NCI-H526 treated with DMSO at 0.1 percent for 48 hours (cell line): ENCODE data around the gene SRGN.

ENCODE experiments used
- DNase-seq: peaks from one replicate; lab custom pipeline; 2025; lab: John Stamatoyannopoulos, UW

Gene SRGN

DNA sequence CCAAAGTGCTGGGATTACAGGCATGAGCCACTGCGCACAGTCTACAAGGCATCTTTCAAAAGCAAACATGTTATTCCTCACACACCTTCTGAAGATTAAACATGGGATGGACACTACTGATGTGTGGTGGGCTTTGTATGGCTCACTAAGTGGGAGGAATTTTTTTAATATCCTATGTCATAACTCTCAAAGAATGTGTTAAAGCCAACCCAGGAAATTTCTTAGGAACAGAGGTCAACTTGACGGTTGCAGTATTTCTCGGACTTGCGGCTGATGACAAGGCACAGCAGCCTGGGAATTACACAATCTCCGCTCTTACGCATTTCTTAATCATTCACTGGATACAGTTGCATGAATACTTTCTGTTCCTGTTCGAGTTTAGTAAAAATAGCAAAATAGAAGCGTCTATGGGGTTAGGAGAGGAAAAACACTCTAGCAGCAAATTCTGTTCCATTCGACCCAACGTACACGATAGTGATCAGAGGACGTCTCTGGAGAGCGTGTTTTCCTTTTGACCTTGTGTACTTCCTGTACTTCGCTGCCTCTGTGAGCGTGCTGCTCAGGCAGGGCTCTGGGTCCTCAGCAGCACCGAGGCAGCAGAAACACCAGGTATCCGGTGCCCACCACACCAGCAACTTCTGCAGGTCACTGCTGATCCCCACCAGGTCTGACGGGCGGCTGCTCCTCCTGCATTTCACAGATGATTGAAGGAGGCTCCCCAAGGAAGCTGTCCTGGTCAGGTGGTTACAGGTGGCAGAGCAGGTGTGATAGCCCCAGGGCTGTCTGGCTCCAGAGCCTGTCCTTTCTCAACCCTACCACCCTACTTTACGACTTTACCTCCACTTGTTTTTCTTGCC, 26.4 kb upstream of the SRGN start:
- DNase-seq: no peak

DNA sequence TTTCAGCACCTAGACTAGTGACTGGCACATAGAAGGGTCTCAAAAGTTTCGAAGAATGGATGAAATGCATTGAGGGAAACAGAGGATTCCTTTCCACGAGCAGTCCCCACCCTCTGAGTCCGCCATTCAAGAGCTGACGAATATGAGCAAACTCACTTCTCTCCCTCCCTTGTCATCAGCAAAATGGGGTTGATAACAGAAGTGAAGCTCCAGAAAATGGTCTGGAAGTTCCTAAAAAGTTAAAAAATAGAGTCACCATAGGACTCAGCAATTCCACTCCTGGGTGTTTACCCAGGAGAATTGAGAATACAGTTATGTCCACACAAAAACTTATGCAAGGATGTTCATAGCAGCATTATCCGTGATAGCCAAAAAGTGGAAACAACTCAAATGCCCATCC, 25.0 kb upstream of the SRGN start:
- no peak for DNase-seq

DNA sequence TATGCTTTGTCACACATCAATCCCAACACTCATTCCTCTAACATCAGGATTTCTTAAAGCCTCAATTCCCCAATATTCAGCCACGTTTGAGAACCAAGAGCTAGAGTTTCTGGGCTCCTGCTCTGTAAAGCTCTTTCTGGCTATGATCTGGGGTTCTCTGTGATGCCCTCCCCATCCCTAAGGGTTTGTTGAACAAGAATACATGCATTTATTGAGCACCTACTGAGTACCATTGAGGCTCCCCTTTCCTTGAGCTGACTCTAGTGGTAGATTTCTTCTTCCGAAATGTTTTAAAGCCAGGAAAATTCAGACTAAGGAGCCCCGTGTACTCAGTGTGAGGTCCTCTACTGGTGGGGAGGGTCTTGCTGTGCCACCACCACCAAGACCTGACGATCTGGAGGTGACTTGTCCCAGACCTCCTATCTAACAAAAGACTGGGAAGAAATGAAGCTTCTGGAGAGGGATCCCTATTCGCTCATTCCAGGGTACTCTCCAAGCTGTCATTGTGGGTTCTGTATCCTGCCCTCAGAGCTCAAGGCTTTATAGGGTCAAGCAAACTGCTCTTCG, 23.1 kb upstream of the SRGN start:
- DNase-seq: no peak

DNA sequence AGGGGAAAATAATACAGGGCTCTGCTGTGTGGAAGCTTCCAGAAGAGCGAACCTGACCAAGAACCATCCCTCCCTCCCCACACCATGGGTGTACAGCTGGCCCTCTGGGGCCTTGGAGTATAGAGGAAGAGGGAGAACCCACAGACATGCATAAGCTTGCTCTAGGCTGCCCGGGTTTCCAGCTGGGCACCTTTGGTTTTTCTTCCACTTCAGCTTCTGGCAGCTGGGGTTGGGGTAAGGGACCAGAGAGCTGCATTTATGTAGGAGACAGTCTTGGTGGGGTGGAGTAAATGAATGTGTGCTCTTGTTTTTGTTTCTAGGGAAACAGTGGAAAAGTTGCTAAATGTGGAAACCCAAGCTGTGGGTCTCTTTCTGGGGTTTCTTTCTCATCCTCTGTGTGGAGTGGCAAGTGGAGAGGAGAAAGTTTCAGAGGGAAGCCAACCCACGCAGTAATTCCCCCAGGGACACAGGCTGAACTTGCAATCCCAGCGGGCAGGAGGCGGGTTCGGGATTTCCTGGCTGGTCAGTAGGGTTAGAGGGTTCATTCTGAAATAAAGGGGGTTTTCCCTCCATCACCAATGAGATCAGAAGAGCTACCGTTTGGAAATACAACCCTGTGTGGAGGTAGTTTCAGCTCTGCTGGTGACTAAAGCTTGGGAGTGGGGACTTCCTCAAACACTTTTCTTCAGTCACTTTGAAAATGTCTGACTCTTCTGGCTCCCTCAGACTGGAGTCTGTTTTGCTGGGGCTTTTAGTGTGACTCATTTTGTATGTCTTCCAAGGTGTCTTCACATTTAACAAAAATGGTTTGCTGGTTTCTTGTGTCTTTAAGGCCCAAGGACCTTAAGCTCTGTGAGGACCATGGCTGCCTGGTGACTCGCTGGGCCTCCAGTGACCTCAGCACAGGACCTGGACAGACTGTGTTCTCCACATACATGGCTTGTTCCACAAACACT, 22.2 kb upstream of the SRGN start:
- DNase-seq: no peak

DNA sequence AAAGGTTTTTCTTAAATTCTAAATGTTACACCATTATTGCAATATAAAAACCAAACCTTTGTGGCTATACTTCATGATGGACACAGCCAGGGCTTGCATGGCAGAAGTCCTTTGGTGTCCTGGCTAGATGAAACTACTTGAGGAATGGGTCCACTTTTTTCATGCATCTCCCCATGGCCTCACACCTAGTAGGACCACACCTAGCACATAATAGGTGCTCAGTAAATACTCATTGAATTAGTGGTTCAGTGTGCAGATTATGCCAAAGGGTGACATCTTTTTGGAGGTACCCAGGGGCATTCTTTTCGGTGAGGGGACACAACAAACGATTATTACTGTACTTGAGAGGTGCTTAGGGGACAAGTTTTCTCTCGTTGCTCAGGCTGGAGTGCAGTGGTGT, 20.7 kb upstream of the SRGN start:
- DNase-seq: no peak

DNA sequence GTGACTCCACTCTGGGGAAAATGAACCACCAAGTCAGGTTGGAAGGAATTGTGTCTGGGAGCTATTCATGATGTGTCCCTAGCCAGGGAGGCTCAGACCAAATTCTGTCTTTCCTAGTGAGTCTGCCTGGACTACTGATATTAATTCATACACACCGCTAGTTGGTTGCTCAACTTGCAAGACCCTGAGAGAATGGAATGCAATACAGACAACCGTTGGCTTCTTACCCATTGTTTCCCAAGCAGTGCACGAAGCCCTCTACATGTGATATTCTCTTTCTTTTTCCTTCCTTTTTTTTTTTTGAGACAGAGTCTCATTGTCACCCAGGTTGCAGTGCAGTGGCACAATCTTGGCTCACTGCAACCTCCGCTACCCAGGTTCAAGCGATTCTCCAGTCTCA, 19.4 kb upstream of the SRGN start:
- no peak for DNase-seq

DNA sequence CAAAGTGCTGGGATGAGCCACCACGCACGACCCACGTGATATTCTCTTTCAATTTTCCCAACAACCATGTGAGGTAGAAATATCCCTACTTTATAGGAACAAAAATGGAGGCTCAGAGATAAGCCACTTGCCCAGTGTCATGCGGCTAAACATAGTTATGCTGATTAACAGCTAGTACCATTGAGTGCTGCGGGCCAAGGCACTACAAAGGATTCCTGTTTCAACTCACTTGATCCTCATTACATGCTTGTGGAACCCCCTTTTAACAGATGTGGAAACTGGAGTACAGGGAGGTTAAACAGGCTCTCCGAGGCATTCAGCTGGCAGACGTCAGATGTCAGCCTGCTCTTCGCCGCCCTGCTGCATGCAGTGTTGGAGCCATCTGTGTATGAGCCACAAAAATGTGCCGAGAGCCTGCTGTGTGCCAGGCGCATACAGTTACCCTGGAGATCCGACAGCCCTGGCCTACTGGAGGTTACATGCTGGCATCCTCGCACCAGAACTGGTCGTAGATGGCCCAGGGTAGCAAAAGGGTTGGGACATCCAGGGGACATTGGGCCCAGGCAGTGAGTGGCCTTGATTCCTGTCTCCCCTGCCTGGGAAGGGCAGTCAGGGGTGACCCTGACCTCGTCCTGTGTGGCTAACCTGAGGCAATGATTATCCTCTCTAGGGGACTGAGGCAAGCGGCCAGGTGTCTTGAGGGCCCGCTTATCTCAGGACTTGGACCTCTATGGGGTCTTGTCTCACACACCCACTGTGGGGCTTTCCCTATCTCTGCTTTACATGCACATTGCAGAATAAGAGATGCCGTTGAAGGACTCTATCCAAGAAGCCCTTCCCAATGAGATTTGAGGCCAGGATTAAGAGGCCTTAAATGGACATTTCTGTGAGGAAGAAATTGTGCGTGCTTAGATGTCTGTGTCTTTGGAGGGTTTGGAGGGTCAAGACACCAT, 18.5 kb upstream of the SRGN start:
- DNase-seq: no peak

DNA sequence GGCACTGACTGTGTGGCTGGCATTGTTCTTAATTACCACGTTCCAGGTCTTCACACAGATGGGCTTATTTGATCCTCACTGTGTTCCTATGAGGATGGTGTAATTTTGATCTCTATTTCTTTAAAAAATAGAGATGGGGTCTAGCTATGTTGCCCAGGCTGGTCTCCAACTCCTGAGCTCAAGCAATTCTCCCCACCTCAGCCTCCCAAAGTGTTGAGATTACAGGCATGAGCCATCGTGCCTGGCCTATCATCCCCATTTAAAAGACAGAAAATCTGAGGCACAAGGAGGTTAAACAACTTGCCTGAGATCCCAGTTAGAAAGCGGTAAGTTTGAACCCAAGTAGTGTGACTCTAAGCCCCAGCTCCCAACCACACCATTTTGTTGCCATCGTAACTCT, 17.0 kb upstream of the SRGN start:
- DNase-seq: no peak

DNA sequence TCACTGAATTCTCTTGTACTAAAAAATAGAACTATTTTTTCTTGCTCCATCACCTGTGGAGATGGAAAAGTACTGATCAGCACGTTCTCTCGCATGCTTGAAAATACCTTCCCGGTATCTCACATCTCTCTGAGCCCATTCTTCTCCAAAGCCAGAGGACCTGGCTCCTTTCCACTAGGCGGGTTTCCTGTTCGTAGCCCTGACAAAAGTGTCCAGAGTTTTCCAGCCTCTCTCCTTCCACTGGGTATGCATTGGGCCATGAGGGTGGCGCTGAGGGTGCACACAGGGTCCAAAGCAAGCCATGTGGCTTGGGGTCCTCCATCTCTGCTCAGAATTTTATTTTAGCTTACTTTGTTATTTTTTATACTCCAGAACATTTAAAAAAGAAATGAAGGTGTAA, 16.3 kb upstream of the SRGN start:
- DNase-seq: no peak

DNA sequence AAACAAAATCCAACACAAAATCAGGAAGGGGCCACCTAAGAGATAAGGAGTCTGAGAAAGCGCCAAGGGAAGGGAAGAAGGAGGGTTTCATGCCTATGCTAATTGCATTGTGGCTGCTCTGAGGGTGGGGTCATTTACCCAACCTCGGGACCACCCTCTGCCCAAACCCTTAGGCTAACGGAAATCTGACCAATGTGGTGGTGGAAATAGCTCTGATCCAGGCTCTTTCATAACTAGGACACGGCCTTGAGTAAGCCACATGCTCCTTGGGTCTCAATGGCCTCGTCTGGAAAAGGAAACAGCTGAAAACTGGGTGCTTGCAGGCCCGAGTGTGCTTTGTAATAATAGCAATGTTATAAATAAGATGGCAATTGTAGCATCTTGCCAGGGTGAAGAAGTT, 14.9 kb upstream of the SRGN start:
- DNase-seq: no peak

DNA sequence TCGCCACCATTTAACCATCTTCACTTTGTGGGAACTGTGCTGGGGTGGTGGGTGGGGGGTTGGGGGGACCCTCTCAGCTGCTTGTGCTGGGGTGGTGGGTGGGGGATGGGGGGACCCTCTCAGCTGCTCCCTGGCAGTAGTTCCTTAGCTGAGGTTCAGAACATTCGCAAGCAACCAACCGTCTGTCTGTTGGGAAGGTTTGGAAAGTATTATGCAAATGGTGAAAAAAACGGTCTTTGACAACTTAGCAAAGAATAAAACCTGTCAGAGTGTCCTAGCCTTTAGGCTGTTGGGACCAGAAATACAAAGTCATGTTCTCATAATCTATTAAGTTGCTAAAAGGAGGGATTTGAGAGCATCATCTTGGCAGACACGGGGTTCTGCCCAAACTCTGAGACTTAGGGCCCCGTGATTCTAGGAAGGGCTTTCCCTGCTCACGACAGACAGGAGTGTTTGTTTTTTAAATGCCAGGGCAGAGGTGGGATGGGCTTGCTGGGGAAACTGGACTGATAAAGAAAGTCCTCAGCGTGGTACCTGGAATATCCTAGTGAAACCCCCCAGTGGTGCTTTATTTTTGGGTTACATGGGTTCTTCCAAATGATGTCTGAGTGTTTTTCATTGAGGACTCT, 14.1 kb upstream of the SRGN start:
- DNase-seq: no peak

DNA sequence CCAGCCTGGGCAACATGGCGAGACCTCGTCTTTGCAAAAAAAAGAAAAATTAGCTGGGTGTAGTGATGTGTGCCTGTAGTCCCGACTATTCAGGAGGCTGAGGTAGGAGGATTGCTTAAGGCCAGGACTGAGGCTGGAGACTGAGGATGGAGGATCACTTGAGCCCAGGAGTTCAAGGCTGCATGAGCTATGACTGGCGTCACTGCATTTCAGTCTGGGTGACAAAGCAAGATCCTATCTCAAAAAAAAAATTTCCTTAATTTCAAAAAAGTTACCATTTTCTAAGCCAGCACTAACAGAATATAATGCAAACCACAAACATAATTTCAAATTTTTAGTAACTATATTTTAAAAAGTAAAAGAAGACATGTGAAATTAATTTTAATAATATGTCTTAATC, 13.4 kb upstream of the SRGN start:
- no peak for DNase-seq

DNA sequence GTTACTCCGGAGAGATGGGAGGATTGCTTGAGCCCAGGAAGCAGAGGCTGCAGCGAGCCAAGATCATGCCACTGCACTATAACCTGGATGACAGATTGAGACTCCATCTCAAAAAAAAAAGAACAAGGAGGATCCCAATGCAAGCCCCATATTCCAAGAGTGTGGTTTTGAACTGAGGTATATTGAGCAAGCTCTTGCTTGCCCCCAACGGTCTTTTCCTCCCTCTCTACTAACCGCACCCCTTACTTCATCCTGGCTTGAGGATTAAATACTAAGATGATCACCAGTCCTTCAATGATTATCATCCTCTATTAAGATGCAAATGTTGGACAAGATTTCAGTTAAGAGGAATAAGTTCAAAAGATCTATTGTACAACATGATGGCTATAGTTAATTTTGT, 12.5 kb upstream of the SRGN start:
- no peak for DNase-seq

DNA sequence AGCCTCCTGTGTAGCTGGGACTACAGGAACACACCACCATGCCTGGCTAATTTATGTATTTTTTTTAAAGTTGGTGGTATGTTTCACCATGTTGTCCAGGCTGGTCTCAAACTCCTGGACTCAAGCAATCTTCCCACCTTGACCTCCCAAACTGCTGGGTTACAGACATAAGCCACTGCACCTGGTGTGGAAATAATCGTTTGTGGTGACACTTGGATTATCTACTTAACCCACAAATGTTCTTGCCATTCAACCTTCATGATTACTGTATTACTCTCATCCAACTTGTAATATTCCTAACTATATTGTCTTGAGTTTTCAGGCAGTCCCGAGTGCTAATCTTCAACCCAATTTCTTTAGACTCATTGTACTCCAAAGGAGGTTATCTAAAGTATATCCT, 9.6 kb upstream of the SRGN start:
- no peak for DNase-seq

DNA sequence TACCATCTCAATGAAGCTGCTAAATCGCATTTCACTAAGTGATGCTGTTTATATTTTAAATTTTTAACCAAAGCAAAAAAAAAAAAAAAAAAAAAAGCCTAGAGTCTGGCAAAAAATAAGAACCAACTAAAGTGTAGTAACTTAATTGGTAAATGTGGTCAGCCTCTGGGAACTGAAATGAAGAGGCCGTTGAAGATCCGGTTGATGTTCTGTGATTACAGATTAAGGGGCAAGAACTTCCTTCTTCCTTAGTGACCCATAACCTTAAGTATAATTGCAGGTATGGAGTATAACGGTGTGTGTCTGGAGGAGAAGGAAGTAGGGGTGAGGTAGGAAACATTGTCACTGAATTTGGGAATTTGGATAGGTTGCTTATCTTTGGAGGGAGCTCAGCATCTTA, 7.7 kb upstream of the SRGN start:
- DNase-seq: no peak

DNA sequence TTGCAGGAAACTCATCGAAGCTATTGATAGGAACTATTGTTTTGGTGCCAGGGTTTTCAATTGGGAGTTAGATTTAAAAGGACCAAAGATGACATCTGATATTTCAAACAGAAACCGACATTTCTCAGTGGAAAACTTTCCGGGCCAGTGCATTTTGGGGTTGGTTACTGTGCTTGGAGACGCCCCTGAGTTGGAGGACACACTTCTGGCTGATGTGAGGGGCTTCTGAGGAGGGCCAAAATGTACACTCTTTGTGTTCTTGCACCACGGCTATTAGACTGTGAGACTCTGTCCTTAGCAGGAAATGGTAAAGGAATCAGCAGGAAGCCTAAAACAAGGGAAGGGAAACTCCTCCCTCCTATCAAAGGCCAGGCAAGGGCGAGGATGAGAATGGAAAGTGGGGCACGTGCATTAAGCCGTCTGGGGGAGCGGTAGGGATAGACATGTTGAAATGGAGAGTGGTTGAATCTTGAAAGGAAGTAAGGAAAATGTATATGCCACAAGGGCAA, 1.8 kb upstream of the SRGN start:
- no peak for DNase-seq

DNA sequence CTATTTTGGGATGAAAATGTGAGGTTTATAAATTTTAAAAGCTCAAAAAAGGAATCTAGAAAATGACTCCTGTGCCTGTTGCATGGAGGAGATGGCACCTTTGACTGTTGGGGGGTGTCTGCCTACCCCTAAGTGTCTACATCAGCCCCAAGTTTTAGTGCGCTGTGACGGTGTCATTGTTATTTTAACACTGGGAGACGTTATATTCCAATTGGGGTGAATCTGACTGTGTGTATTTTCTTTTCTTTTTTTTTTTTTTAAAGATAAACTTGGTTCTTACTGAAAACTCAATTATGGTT, 517 bp downstream of the SRGN start:
- no peak for DNase-seq

DNA sequence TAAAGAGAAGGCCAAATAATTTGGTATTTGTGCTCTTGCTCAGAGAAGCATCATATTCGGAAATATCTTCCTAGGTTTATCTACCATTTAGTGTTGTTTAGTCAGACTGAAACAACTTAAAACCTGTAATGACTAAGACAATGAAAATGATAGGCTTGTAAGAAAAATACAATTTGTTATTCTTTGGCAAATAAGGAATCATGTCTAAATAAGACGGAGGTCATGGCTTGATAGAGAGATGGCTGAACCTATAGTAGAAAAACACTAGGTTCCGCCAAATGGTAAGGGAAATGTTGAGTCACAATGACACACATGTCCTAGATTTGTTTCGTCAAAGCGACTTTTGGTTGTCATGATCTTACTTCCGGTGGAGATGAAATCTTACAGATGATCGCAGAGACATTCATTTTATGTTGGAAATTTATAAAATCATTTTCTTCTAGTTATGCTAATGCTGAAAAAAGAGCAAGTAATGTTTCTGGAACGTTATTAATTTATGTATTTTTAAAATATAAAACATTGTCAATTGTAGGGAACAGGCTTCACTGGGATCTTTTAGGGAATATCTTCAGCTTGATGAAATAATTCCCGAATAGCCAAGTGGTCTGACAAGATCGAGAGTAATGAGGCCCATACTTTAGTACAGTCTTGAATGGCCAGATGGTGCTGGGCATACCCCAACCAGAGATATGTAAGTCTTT, 1.0 kb downstream of the SRGN start:
- DNase-seq: no peak

DNA sequence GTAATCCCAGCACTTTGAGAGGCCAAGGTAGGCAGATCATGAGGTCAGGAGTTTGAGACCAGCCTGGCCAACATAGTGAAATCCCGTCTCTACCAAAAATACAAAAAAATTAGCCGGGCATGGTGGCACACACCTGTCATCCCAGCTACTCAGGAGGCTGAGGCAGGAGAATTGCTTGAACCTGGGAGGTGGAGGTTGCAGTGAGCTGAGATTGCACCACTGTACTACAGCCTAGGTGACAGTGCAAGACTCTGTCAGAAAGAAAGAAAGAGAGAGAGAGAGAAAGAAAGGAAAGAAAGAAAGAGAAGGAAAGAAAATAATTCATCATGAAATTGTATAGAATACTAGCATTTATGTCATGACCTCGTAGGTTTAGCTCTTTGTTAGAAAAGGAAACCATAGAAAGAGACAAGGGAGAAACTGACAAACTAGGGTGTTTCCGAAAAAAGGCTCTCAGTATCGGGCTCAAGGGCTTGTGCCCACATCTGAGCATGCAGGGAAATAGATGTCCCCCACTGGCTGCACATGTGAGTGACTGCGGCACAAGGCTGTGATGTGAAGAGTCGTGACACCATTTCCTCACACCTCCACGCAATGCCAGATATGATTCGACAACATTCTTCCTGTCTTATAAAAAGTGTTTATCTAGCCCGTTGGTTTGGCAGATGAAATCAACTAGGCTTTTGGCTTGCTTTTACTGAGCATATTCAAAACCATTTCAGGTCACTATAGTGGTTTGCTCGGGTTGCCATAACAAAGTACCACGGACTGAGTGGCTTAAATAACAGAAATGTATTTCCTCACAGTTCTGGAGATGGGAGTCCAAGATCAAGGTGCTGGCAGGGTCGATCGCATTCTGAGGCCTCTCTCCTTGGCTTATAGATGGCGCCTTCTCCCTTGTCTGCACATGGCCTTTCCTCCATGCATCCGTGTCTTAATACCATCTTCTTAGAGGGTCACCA, 2.0 kb downstream of the SRGN start:
- no peak for DNase-seq
